Neural progenitor cell (in vitro differentiated cells): ENCODE measurements around the gene ABHD4. TPM values are rescaled to one million over a fixed set of nuclear protein-coding genes. Genes with fewer than 3 reads are reported as not detected.

Source experiments
- DNase-seq: peaks from one replicate; pipeline ENCODE4 v3.0.0-alpha.2; 2016; ENCODE audit warnings: low spot score
- H2AFZ ChIP-seq: fragments of 200-600 bp; sonication (generic); replicated peaks from 2 replicates; pipeline ENCODE4 v1.6.1; 2016; ENCODE audit warnings: antibody characterized with exemption
- H3F3A ChIP-seq: fragments of 200-600 bp; sonication (generic); 2 replicates; pipeline ENCODE4 v1.6.1; 2016; ENCODE audit warnings: antibody characterized with exemption, low read depth
- H3K27ac ChIP-seq: fragments of 200-600 bp; sonication (generic); 2 replicates; pipeline ENCODE4 v1.5.1; 2016; ENCODE audit warnings: mild to moderate bottlenecking
- H3K27me3 ChIP-seq: fragments of 200-600 bp; sonication (generic); 2 replicates; pipeline ENCODE4 v1.6.1; 2016; ENCODE audit warnings: mild to moderate bottlenecking, moderate library complexity
- H3K36me3 ChIP-seq: fragments of 200-600 bp; sonication (generic); 2 replicates; pipeline ENCODE4 v1.5.1; 2016
- H3K4me1 ChIP-seq: fragments of 200-600 bp; sonication (generic); 2 replicates; pipeline ENCODE4 v1.6.1; 2016; ENCODE audit warnings: mixed run types
- H3K4me2 ChIP-seq: fragments of 200-600 bp; sonication (generic); 2 replicates; pipeline ENCODE4 v1.6.1; 2016
- H3K4me3 ChIP-seq: fragments of 200-600 bp; sonication (generic); 2 replicates; pipeline ENCODE4 v1.5.1; 2016
- H3K79me2 ChIP-seq: fragments of 200-600 bp; sonication (generic); 2 replicates; pipeline ENCODE4 v1.6.1; 2016; ENCODE audit warnings: low read depth
- H3K9ac ChIP-seq: fragments of 200-600 bp; sonication (generic); 2 replicates; pipeline ENCODE4 v1.6.1; 2016
- H3K9me3 ChIP-seq: fragments of 200-600 bp; sonication (generic); 2 replicates; pipeline ENCODE4 v1.5.1; 2016; ENCODE audit warnings: low read depth
- H4K20me1 ChIP-seq: fragments of 200-600 bp; sonication (generic); 2 replicates; pipeline ENCODE4 v1.6.1; 2016; ENCODE audit warnings: low read depth
- H3K27ac Mint-ChIP-seq: 3 replicates; pipeline ENCODE4 v1.8.0; 2021; ENCODE audit warnings: mixed read lengths
- H3K27me3 Mint-ChIP-seq: 2 replicates; pipeline ENCODE4 v1.8.0; 2022; ENCODE audit warnings: low read depth, mild to moderate bottlenecking, inconsistent platforms, moderate library complexity, mixed read lengths; ENCODE audit not compliant: insufficient read depth
- H3K36me3 Mint-ChIP-seq: 3 replicates; pipeline ENCODE4 v1.8.0; 2021; ENCODE audit warnings: mixed read lengths
- H3K4me1 Mint-ChIP-seq: 3 replicates; pipeline ENCODE4 v1.8.0; 2021; ENCODE audit warnings: mixed read lengths
- H3K4me3 Mint-ChIP-seq: 3 replicates; pipeline ENCODE4 v1.8.0; 2021; ENCODE audit warnings: mild to moderate bottlenecking, moderate library complexity, mixed read lengths
- H3K9me3 Mint-ChIP-seq: 3 replicates; pipeline ENCODE4 v1.8.0; 2020; ENCODE audit warnings: mixed read lengths
- CTCF ChIP-seq: fragments of 200-600 bp; sonication (generic); IDR thresholded peaks from 2 replicates; pipeline ENCODE4 v1.5.1; 2017; ENCODE audit warnings: antibody characterized with exemption, mild to moderate bottlenecking
- EZH2 ChIP-seq: fragments of 200-600 bp; sonication (generic); IDR thresholded peaks from 2 replicates; pipeline ENCODE4 v1.6.1; 2017; ENCODE audit warnings: antibody characterized with exemption, mild to moderate bottlenecking, moderate library complexity
- EZH2phosphoT487 ChIP-seq: fragments of 200-600 bp; sonication (generic); IDR thresholded peaks from 2 replicates; pipeline ENCODE4 v1.6.1; 2017; ENCODE audit warnings: antibody characterized with exemption
- total RNA-seq: library from RNA; depleted of rRNA; stranded (reverse); fragments of >200 nt; gene quantifications from 2 replicates; pipeline ENCODE4 v1.2.3, GENCODE V29; 2015; ENCODE audit warnings: low replicate concordance

ABHD4 gene
- total RNA-seq, 1 donor from 2014 or later: 9.3 TPM

GRCh38 chr14:22559041-22559440 is 39.1 kb upstream of the ABHD4 start:
- Mint-ChIP-seq H3K4me1 (peaks cover 54% of the 10 kb centered on the region), H3K4me3 (no peak overlapping the region), H3K36me3 (peaks cover under 1% of the 10 kb centered on the region), H3K27ac (peak overlapping the region; percentile 75), H3K27me3 (no peaks in the 10 kb centered on the region), H3K9me3 (no peaks in the 10 kb centered on the region)
- H3K9ac ChIP-seq: no peak overlapping the region
- no peak for DNase-seq
- no peak overlapping the region for H3K27ac ChIP-seq
- H3K4me1 ChIP-seq: peaks cover 14% of the 10 kb centered on the region
- no peak for TF ChIP-seq EZH2phosphoT487
- TF ChIP-seq EZH2: no peak
- no peak for TF ChIP-seq CTCF
- no peaks in the 10 kb centered on the region for H3K9me3 ChIP-seq
- no peaks in the 10 kb centered on the region for H4K20me1 ChIP-seq
- no peaks in the 10 kb centered on the region for H3K79me2 ChIP-seq
- no peaks in the 10 kb centered on the region for H3K27me3 ChIP-seq
- H3K4me3 ChIP-seq: no peak overlapping the region
- H3K36me3 ChIP-seq: no peaks in the 10 kb centered on the region
- H3K4me2 ChIP-seq: no peak overlapping the region
- H2AFZ ChIP-seq: no peak overlapping the region
- no peaks in the 10 kb centered on the region for H3F3A ChIP-seq

GRCh38 chr14:22560662-22561365 is 37.3 kb upstream of the ABHD4 start:
- Mint-ChIP-seq H3K27ac (no peak overlapping the region), H3K4me3 (no peak overlapping the region), H3K9me3 (no peaks in the 10 kb centered on the region), H3K36me3 (peaks cover 6% of the 10 kb centered on the region), H3K27me3 (no peaks in the 10 kb centered on the region), H3K4me1 (peaks cover 57% of the 10 kb centered on the region)
- H3K27me3 ChIP-seq: no peaks in the 10 kb centered on the region
- H3F3A ChIP-seq: peaks cover 4% of the 10 kb centered on the region
- no peak for TF ChIP-seq CTCF
- no peak for TF ChIP-seq EZH2
- no peak for TF ChIP-seq EZH2phosphoT487
- H4K20me1 ChIP-seq: no peaks in the 10 kb centered on the region
- H3K4me2 ChIP-seq: no peak overlapping the region
- H3K4me3 ChIP-seq: no peak overlapping the region
- no peak overlapping the region for H3K27ac ChIP-seq
- H2AFZ ChIP-seq: no peak overlapping the region
- no peak for DNase-seq
- peaks cover 30% of the 10 kb centered on the region for H3K4me1 ChIP-seq
- H3K36me3 ChIP-seq: no peaks in the 10 kb centered on the region
- H3K9me3 ChIP-seq: no peaks in the 10 kb centered on the region
- no peak overlapping the region for H3K9ac ChIP-seq
- no peaks in the 10 kb centered on the region for H3K79me2 ChIP-seq

- no peak for TF ChIP-seq EZH2
- TF ChIP-seq CTCF: no peak
- no peak for TF ChIP-seq EZH2phosphoT487
- Histone ChIP-seq H3K79me2 (no peaks in the 10 kb centered on the region), H3K36me3 (no peaks in the 10 kb centered on the region), H3K9ac (no peak overlapping the region), H3K4me1 (peaks cover 32% of the 10 kb centered on the region), H2AFZ (no peak overlapping the region), H4K20me1 (no peaks in the 10 kb centered on the region), H3K9me3 (no peaks in the 10 kb centered on the region), H3K27ac (no peak overlapping the region), H3K27me3 (no peaks in the 10 kb centered on the region), H3K4me3 (no peak overlapping the region), H3K4me2 (no peak overlapping the region), H3F3A (peaks cover 4% of the 10 kb centered on the region)
- Mint-ChIP-seq H3K4me1 (peaks cover 52% of the 10 kb centered on the region), H3K27me3 (no peaks in the 10 kb centered on the region), H3K4me3 (peak overlapping the region; percentile 25), H3K27ac (no peak overlapping the region), H3K9me3 (no peaks in the 10 kb centered on the region), H3K36me3 (peaks cover 6% of the 10 kb centered on the region)
- no peak for DNase-seq
These were observed 36.8 kb upstream of the ABHD4 start for GRCh38 chr14:22561366-22561660.
